Measurements from ENCODE around the gene SLC22A13. TPM values are rescaled to one million over a fixed set of nuclear protein-coding genes. Genes with fewer than 3 reads are reported as not detected.
"Not testable (repeated sequence)": the region's sequence is repeated elsewhere in the genome, so short reads cannot be mapped to it uniquely, and the experiment has no call there.

The SLC22A13 gene, protein sequence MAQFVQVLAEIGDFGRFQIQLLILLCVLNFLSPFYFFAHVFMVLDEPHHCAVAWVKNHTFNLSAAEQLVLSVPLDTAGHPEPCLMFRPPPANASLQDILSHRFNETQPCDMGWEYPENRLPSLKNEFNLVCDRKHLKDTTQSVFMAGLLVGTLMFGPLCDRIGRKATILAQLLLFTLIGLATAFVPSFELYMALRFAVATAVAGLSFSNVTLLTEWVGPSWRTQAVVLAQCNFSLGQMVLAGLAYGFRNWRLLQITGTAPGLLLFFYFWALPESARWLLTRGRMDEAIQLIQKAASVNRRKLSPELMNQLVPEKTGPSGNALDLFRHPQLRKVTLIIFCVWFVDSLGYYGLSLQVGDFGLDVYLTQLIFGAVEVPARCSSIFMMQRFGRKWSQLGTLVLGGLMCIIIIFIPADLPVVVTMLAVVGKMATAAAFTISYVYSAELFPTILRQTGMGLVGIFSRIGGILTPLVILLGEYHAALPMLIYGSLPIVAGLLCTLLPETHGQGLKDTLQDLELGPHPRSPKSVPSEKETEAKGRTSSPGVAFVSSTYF
- not detected in 2 replicates for polyA plus RNA-seq (2014; cell fraction: cytosol; rRNA removed)
- polyA plus RNA-seq (2014; cell fraction: nucleus; rRNA removed): 0.19 and 0.23 TPM in 2 replicates

- DNase-seq (ENCODE audit: low spot score): no peak
These were observed at the start of gene SLC22A13 for GRCh38 chr3:38265604-38266307. Gene SLC22A13, plus strand, starts transcription at chr3:38265812. Its CDS starts 49 bp downstream, at chr3:38265861.

DNA sequence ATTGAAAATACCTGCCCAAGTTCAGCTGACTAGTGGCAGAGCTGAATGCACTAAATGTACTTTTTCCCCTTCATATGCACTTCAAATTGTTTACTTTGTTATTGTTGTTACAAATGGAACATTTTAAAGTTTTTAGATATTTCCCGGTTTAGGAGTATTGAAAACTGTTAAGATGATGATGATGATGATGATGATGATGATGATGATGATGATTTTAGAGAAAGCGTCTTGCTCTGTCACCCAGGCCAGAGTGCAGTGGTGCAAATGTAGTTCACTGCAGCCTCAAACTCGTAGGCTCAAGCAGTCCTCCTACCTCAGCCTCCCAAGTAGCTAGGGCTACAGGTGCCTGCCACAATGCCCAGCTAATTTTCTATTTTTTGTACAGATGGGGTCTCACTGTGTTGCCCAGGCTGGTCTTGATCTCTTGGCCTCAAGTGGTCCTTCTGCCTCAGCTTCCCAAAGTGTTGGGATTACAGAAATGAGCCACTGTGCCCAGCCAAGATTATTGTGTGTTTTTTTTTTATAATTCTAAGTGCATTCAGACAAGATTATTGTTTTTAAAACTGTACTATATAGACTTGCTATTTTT, 45.9 kb upstream of the SLC22A13 start:
- no peak for DNase-seq (ENCODE audit: low spot score)

- no peak for DNase-seq (ENCODE audit: low spot score)
These were observed 44.6 kb upstream of the SLC22A13 start for GRCh38 chr3:38221005-38221404.

DNA sequence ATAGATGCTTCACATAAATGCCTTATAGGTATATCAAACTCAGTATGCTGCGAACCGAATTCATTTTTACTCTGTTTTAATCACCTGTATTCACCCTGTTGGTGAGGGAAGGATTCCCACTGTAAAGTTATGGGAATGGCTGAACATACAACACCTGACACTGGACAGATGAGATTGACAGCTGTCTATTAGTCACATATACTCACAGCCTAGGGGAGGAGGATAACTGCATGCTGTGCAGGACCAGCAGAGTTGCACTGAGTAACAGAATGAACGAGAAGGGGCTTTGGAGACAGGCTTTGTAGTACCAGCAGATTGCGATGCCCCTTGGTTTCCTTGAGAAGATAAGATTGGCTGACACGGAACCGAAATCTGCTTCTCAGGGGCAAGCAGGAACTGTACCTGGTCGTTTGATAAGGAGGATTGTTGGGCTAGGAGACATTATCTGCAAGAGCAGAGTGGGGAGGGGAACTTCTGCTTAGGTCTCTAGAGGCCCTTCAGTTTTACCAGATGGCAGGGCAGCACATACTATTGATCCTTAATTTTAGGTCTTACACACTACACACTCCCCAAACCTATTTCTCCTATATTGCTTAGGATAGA, 43.5 kb upstream of the SLC22A13 start:
- no peak for DNase-seq (ENCODE audit: low spot score)

GRCh38 chr3:38224357-38224756, 41.3 kb upstream of the SLC22A13 start:
- no peak for DNase-seq (ENCODE audit: low spot score)

- DNase-seq (ENCODE audit: low spot score): no peak
These were observed 39.3 kb upstream of the SLC22A13 start for GRCh38 chr3:38226273-38226672.

DNA sequence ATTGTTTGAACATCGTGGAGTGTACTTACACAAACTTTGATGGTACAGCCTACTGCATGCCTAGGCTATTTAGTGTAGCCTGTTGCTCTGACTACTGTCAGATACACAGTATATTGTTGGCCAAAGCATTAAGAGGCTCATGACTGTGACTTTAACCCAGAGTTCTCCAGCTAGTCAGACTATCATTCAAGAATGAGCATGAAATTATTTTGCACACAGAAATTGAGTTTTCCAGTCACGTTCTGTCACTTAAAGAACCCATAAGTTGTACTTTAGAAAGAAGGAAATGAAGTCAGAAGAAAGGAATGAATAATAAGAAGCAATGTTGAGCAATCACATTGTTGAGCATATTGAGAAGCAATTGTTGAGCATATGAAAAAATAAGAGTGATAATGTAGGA, 37.6 kb upstream of the SLC22A13 start:
- DNase-seq (ENCODE audit: low spot score): no peak

DNA sequence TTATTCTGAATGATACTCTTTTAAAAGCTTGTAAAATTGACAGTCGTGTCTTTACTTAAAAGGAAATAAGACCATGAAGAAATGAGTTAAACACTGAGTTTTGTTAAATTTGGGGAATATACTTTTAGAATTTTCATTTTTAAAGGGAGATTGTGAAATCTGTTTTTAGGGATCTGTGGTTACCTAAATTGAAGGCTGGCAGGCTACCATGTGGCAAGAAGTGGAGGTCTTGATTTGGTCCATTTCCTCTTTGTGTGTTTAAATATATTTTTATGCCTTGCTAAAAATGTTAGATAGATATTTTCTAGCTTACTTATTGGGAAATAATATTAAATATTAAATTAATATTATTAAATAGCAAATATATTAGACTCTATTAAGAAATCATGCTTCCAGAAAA, 36.6 kb upstream of the SLC22A13 start:
- no peak for DNase-seq (ENCODE audit: low spot score)

DNA sequence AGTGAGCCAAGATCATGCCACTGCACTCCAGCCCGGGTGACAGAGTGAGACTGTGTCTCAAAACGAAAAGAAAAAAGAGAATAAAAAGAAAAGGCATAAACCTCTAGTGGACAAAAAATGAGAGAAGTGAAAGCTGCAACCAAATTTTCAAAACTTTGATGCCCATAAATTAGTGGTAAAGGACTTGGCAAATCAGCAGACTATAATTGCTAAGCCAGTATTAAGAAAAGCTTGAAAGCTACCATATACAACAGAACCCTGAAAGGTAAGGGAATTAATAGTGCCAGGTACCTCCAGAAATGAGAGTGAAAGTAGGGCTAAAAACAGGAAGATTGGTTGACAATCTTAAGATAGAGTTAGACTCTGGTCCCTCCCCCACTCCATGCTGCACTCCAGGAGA, 32.9 kb upstream of the SLC22A13 start:
- no peak for DNase-seq (ENCODE audit: low spot score)

GRCh38 chr3:38235466-38235865, 30.1 kb upstream of the SLC22A13 start:
- no peak for DNase-seq (ENCODE audit: low spot score)

DNA sequence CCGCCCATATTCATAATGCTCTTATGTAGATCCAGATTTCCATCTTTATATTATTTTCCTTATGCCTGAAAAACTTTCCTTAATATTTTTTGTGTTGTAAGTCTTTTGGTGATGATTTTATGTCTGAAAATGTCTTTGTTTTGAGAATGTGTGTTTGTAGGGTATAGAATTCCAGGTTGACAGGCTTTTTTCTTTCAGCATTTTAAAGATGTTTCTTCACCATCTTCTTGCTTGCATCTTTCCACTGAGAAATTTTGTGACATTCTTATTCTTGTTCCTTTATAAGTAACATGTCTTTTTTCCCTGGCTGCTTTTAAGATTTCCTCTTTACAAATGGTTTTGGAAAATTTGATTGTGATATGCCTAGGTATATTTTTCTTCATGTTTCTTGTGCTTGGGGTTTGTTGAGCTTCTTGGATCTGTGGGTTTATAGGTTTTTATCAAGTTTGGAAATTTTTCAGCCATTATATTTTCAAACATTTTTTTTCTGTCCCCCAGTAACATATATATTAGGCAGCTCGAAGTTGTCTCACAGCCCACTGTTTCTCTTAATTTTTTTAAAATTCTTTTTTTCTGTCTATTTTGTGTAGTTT, 27.1 kb upstream of the SLC22A13 start:
- no peak for DNase-seq (ENCODE audit: low spot score)

DNA sequence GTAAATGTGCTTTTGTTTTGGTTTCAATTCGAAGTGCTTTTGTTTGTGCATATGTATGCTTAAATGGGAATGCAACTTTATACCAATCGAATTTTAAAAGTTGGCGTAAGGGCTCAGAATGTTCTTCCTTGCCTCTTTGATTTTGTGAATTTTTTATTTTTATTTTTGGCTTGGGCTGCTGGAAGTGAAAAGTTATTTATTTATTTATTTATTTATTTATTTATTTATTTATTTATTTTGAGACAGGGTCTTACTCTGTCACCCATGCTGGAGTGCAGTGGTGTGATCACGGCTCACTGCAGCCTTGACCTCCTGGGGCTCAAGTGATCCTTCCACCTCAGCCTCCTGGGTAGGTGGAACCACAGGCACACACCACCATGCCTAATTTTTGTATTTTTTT, 22.8 kb upstream of the SLC22A13 start:
- not testable (repeated sequence) for DNase-seq (ENCODE audit: low spot score)

GRCh38 chr3:38245930-38246329, 19.7 kb upstream of the SLC22A13 start:
- DNase-seq (ENCODE audit: low spot score): no peak

DNA sequence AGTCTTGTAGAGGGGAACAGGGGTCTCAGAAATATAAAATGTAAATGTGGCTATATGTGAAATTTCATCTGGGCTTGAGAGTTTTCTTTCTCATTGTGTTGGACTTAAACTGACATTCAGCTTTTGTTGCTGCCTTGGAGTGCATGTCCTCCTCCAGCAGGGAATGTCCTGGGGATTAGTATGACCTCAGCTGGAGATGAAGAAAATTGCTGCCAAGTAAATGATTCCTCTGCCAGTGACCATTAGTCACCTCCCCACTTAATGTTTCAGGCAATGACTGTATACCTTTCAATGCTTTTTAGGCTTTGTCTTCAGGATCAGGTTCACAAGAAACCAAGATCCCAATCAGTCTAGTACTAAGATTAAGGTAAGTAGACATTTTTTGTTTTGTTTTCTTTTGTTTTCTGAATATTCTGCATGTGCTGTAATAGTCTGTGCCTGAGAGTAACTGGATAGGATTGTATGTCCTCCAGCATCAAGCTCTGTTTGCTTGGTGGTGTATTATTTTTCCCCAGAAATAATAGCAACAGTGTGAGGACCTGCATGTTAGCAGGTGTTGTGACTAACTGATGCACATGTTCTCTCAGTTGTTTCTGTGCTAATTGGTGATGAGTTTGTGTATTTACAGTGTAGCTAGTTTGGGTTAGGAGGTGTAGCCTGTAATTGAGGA, 18.1 kb upstream of the SLC22A13 start:
- DNase-seq (ENCODE audit: low spot score): no peak

DNA sequence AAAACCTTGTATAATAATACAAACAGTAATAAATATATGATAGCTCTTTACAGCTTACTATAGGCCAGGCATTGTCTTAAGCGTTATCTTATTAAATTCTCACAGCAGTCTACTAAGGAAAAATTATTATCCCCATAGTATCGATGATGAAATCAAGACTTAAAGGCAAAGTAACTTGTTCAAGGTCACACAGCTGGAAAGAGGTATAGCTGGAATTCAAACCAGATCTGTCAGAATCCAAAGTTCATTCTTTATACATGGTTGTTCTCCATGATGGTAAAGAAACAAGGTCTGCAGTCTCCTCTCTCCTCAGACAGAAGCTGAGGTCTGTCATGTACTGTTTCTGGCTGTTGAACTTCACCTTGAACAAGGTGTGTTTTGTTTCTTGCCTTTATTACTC, 15.4 kb upstream of the SLC22A13 start:
- no peak for DNase-seq (ENCODE audit: low spot score)

GRCh38 chr3:38251197-38251596, 14.4 kb upstream of the SLC22A13 start:
- no peak for DNase-seq (ENCODE audit: low spot score)

DNA sequence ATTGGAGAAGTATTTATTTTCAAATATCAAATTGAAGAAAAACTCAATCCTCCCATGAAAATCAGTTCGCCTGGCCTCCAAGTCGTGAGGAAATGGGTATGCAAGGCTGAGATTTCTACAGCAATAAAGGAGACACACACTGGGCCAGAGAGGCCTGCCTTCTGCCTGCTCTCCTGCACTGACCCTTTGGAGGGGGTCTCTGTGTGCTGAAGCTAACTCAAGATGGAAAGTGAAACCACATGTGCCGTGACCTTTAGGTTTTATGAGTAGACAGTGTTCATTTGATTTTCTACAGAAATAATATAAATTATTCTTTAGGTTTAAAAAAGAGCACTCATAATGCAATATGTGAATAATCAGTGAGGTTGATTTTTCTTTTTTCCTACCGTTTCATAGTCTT, 11.9 kb upstream of the SLC22A13 start:
- DNase-seq (ENCODE audit: low spot score): no peak

GRCh38 chr3:38254872-38255271, 10.7 kb upstream of the SLC22A13 start:
- no peak for DNase-seq (ENCODE audit: low spot score)

GRCh38 chr3:38255627-38256026, 10.0 kb upstream of the SLC22A13 start:
- no peak for DNase-seq (ENCODE audit: low spot score)

GRCh38 chr3:38257583-38257982, 8.0 kb upstream of the SLC22A13 start:
- no peak for DNase-seq (ENCODE audit: low spot score)

- no peak for DNase-seq (ENCODE audit: low spot score)
These were observed 5.1 kb upstream of the SLC22A13 start for GRCh38 chr3:38260474-38260873.

Data from SK-N-DZ (cell line).